GM12872 (cell line): ENCODE results near the gene GGN.

Source experiments
- CTCF ChIP-seq: IDR thresholded peaks from 3 replicates; pipeline ENCODE4 v1.5.1; 2011; ENCODE audit warnings: low read depth, mild to moderate bottlenecking, low read length, moderate library complexity; ENCODE audit not compliant: insufficient read depth

Gene GGN

GRCh38 chr19:38388349-38389100, 691 bp upstream of the GGN start, which contains the start of gene SPRED3:
TSS of gene SPRED3 (plus strand) at chr19:38388697. CDS start at chr19:38390303, 1,606 bp downstream.
- no peak for TF ChIP-seq CTCF

GRCh38 chr19:38386971-38387549, 774 bp downstream of the GGN start:
- no peak for TF ChIP-seq CTCF

- TF ChIP-seq CTCF = no peak
Measured at GRCh38 chr19:38386300-38386970, 1.4 kb downstream of the GGN start.

- TF ChIP-seq CTCF = no peak
Measured at GRCh38 chr19:38385804-38386257, 2.0 kb downstream of the GGN start.

GRCh38 chr19:38385057-38385803, 2.6 kb downstream of the GGN start:
- TF ChIP-seq CTCF = no peak

- TF ChIP-seq CTCF = 0 out of 3 replicates have a peak, but pooled peaks have one; percentile 13
Measured at GRCh38 chr19:38384209-38385027, 3.4 kb downstream of the GGN start.
